ENCODE data around the gene EN2. TPM values are rescaled to one million over a fixed set of nuclear protein-coding genes. Genes with fewer than 3 reads are reported as not detected.

EN2 gene
- total and polyA plus RNA-seq, 10 donors, result 0.03 to 0.04 TPM; not detected in 8

DNA sequence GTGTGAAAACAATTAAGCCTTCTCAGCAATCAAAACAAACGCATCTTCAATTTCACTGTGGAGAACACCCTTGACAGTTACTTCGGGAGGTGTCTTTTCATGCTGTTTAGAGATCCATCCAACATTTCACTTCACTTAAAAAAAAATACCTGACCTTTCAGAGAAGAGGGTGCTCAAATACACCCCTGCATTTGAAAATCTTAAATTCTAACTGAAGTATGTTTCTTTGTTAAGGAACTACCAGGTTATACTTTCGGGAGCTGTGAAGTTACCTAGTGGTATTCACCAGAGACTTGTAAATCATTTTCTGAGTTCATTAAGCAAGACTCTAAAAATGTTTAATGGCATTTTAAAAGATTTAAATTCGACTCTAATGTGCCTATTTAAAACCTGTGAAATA lies 49.6 kb downstream of the EN2 start:
- no peak overlapping the region for H3K27ac ChIP-seq
- TF ChIP-seq POLR2AphosphoS5 (IDR thresholded peaks at IDR 0.05), result no peak
- H3K4me3 ChIP-seq, result no peak overlapping the region
- DNase-seq, result no peak
- H3K9me3 ChIP-seq, result peaks cover 0 to 7% (median 0%) of the 10 kb centered on the region in 8 donors
- peaks cover 7 to 100% (median 81%) of the 10 kb centered on the region in 7 donors for H3K27me3 ChIP-seq (replicated peaks in 1 of 7)
- WGBS, 5 donors, result 8 to 12% (median 10%) methylated on average over 4 of the region's 4 CpGs
- no peaks in the 10 kb centered on the region for H3K36me3 ChIP-seq
- intact Hi-C loops (cut with DNase I; ENCODE audit: low total_unique reads), result no loop called here
- peaks cover 7 to 21% (median 14%) of the 10 kb centered on the region in 6 donors for H3K4me1 ChIP-seq

DNA sequence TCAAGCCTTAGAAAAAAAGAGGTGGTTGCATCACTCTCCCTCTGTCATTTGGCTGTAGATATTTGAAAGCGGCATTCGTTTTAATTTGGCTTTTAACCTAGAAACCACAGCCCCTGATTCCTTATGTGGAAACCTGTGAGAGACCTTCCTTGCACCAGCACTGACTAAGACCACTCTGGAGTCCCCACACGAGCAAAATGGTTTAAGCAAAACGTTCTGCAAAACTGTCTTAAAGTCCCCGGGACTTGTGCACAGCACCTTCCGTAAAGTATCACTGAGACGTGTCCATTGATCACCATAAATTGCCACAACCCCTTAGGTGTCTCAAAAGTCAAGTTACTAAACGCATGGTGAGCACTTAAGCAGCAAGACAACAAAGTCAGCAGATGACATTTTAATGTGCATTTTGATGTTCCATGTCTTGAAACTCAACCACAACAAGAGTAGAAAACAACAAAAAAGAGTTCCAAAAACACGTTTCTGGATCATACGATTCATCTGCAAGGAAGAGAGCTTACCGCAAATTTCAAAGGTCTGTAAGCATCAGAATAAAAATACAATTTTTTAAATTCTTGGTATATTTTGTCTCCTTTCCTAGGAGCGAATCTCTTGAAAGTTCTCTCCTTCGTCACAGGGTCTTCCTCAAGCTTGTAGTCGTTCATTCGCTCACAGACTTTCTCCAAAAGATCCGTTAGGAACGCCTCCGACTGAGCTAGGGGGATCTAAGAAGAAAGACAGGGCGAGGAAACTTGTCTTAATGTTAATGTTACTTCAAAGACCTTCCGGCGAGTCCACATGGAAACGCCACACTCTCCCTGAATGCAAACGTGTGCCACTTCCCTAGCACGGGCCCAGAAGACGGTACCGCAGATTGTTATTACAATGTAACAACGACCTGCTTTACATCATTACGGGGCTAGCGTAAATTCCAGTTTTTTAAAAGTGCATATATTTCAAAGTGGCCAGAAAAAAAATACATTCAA lies 50.7 kb downstream of the EN2 start:
- H3K27me3 ChIP-seq (replicated peaks in 1 of 7), result peaks cover 7 to 100% (median 89%) of the 10 kb centered on the region in 7 donors

DNA sequence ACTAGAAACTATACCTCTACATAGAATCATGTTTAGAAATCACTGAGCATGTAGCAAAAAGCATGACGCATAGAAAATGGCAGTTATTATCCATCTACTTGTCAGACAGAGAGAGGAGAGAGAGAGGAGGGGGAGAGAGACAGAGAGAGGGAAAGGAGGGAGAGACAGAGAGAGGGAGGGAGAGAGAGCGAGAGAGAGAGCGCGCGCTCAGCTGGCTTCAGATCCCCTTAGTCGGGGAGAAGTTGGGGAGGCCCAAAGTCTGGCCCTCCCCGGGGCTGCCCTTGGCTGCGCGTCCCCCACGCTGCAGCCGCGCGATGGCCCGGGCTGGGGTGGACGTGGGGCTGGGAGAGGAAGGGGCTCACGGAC lies 51.4 kb downstream of the EN2 start:
- 3 to 14% (median 9%) methylated on average over 6 to 16 of the region's 16 CpGs for WGBS, 5 donors
- DNase-seq, result no peak
- Histone ChIP-seq H3K36me3 (no peaks in the 10 kb centered on the region), H3K4me3 (peak overlapping the region in 5 of 8 donors; percentile 2 to 55 (median 6)), H3K27me3 (replicated peaks in 1 of 7) (peaks cover 7 to 100% (median 96%) of the 10 kb centered on the region in 7 donors), H3K27ac (no peak overlapping the region), H3K4me1 (peaks cover 7 to 21% (median 14%) of the 10 kb centered on the region in 6 donors), H3K9me3 (peaks cover 0 to 7% (median 0%) of the 10 kb centered on the region in 8 donors)
- no peak for TF ChIP-seq POLR2A (IDR thresholded peaks at IDR 0.05)
- TF ChIP-seq, protein P1, sequence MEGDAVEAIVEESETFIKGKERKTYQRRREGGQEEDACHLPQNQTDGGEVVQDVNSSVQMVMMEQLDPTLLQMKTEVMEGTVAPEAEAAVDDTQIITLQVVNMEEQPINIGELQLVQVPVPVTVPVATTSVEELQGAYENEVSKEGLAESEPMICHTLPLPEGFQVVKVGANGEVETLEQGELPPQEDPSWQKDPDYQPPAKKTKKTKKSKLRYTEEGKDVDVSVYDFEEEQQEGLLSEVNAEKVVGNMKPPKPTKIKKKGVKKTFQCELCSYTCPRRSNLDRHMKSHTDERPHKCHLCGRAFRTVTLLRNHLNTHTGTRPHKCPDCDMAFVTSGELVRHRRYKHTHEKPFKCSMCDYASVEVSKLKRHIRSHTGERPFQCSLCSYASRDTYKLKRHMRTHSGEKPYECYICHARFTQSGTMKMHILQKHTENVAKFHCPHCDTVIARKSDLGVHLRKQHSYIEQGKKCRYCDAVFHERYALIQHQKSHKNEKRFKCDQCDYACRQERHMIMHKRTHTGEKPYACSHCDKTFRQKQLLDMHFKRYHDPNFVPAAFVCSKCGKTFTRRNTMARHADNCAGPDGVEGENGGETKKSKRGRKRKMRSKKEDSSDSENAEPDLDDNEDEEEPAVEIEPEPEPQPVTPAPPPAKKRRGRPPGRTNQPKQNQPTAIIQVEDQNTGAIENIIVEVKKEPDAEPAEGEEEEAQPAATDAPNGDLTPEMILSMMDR (IDR thresholded peaks at IDR 0.05 in 8 of 11, conservative IDR thresholded peaks at IDR 0.05 in 3 of 11), result no peak
- intact Hi-C loops (cut with DNase I; ENCODE audit: low total_unique reads), result no loop called here

More for the DNA sequence above, 50.7 kb downstream of the EN2 start:
- peaks cover 7 to 21% (median 14%) of the 10 kb centered on the region in 6 donors for H3K4me1 ChIP-seq
- 8 to 15% (median 11%) methylated on average over 29 of the region's 29 CpGs for WGBS, 5 donors
- TF ChIP-seq, protein P1 (IDR thresholded peaks at IDR 0.05 in 8 of 11, conservative IDR thresholded peaks at IDR 0.05 in 3 of 11), result no peak
- no peak for TF ChIP-seq POLR2A (IDR thresholded peaks at IDR 0.05)
- TF ChIP-seq POLR2AphosphoS5 (IDR thresholded peaks at IDR 0.05), result no peak
- intact Hi-C loops (cut with DNase I; ENCODE audit: low total_unique reads), result no loop called here
- H3K27ac ChIP-seq, result no peak overlapping the region
- H3K9me3 ChIP-seq, result peaks cover 0 to 7% (median 0%) of the 10 kb centered on the region in 8 donors
- H3K4me3 ChIP-seq, result no peak overlapping the region
- H3K36me3 ChIP-seq, result no peaks in the 10 kb centered on the region
- DNase-seq, result no peak

DNA sequence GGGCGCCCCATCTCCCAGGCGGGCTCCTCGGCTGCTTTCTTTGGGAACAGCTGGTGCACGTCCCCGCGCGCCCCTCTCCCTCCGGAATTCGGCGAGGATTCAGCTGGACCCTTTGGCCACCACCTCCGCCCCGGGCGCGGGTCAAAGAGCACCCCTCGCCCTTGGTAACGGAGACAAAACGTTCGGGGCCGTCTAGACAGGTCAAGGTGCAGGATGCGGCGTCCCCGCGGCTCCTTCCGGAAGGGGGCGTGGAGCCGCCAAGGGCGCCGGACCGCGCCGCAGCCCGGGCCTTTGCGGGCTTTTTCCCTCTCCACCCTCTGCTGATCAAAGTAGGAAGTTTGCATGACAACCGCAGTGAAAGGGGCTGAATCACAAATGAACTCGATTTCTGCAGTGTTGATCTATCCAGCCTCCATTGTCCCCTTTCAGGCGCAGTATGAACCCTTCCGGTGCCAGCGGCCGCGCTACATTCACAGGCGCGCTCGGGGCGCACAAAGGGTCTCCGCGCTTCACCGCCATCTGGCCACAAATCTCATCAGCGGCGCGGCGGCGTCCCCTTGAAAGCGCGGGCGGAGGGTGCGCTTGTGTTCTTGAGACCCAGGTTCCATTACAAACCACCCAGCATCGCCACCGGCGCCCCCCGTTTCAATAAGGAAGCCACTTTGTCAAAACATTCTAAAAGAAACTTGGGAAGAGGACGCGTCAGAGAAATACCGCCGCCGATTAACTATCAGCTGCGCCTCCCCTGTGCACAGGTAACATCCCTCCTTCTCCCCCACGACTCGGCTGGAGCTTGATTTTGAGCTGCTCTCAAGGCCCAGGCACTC lies 52.0 kb downstream of the EN2 start:
- Histone ChIP-seq H3K4me1 (peaks cover 7 to 21% (median 14%) of the 10 kb centered on the region in 6 donors), H3K9me3 (peaks cover 0 to 7% (median 0%) of the 10 kb centered on the region in 8 donors), H3K4me3 (peak overlapping the region in 6 of 8 donors; percentile 2 to 55 (median 4)), H3K27ac (no peak overlapping the region), H3K27me3 (replicated peaks in 1 of 7) (peaks cover 7 to 100% (median 94%) of the 10 kb centered on the region in 7 donors), H3K36me3 (no peaks in the 10 kb centered on the region)
- 3 to 10% (median 3%) methylated on average over 28 to 68 of the region's 68 CpGs for WGBS, 5 donors
- DNase-seq, result peak; percentile 62
- TF ChIP-seq, protein P1 (IDR thresholded peaks at IDR 0.05 in 8 of 11, conservative IDR thresholded peaks at IDR 0.05 in 3 of 11), result no peak
- TF ChIP-seq POLR2AphosphoS5 (IDR thresholded peaks at IDR 0.05), result no peak
- no peak for TF ChIP-seq POLR2A (IDR thresholded peaks at IDR 0.05)
- intact Hi-C loops (cut with DNase I; ENCODE audit: low total_unique reads), result no loop called here

Data from spleen (tissue), 11 donors.